ENCODE results near the gene ZDHHC1.
"Not testable (repeated sequence)": the region's sequence is repeated elsewhere in the genome, so short reads cannot be mapped to it uniquely, and the experiment has no call there.

Gene ZDHHC1

DNA sequence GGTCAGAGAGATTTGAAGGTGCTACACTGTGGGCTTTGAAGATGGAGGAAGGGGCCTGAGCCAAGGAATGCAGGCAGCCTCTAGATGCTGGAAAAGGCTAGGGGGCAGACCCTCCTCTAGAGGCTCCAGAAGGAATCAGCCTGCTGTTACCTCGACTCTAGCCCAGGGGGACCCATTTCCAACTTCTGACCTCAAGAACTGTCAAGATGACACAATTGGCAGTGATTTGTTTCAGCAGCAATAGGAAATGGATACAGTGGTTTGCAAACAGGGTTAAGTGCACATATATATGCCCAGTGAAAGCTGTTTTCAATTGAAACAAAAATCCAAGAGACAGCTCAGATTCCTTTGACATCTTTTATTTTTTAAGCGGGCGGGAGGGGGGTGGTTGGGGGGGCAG is 3.7 kb upstream of the ZDHHC1 start:
- no peak overlapping the region for H3K4me3 ChIP-seq (ENCODE audit: low read depth, low read length)
- TF ChIP-seq, protein P1, sequence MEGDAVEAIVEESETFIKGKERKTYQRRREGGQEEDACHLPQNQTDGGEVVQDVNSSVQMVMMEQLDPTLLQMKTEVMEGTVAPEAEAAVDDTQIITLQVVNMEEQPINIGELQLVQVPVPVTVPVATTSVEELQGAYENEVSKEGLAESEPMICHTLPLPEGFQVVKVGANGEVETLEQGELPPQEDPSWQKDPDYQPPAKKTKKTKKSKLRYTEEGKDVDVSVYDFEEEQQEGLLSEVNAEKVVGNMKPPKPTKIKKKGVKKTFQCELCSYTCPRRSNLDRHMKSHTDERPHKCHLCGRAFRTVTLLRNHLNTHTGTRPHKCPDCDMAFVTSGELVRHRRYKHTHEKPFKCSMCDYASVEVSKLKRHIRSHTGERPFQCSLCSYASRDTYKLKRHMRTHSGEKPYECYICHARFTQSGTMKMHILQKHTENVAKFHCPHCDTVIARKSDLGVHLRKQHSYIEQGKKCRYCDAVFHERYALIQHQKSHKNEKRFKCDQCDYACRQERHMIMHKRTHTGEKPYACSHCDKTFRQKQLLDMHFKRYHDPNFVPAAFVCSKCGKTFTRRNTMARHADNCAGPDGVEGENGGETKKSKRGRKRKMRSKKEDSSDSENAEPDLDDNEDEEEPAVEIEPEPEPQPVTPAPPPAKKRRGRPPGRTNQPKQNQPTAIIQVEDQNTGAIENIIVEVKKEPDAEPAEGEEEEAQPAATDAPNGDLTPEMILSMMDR (IDR thresholded peaks at IDR 0.05; ENCODE audit: borderline replicate concordance, insufficient read depth, low read depth, low read length), result no peak

DNA sequence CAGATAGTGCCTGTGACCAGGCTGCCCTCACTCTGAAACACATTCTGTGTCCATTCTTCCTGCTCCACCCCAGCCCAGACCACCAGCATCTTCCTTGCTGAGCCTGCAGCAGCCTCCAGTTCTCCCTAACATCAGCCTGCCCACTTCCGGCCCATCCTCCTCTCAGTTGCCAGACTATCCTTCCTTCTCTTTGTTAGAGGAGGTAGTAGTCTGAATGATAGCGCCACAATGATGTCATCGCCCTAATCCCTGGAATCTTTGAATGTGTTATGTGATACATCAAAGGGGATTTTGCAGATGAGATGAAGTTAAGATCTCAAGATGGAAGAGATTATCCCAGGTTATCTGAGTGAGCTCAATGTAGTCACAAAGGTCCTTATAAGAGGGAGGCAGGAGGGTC is 3.2 kb upstream of the ZDHHC1 start:
- TF ChIP-seq, protein P1 (IDR thresholded peaks at IDR 0.05; ENCODE audit: borderline replicate concordance, insufficient read depth, low read depth, low read length), result no peak
- H3K4me3 ChIP-seq (ENCODE audit: low read depth, low read length), result no peak overlapping the region

DNA sequence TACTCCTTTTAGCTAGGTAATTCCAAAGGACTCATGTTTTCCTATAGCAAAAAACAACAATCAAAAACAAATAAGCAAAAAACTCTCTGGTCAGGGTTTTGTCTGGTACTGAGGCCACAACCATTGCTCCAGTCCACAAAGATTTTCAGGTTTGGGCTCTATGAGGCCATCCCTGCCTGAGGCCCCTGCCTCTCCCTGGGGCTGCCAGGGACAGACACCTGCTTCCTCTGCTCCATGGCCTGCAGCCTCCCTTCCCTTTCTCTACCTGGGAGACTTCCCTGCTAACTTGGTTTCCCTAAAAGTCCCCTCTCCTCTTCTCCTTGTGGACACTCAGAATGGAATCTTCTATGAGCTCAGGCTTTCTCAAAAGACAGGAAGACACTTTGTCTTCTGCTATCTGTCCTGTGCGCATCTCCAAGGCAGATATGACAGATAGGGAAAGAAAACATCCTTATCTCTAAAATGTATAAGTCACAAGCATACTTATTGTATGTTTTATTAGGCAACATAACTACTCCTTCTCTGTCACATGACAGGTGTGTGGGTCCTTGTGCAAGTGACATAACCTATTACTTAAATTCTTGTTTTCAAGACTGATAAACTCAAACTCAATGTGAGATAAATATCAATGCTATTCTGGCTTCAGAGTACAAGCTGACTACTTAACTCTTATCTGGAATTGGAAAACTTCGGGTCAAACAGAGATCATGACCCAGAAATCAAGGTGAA is 1.2 kb upstream of the ZDHHC1 start:
- H3K4me3 ChIP-seq (ENCODE audit: low read depth, low read length), result no peak overlapping the region
- TF ChIP-seq, protein P1 (IDR thresholded peaks at IDR 0.05; ENCODE audit: borderline replicate concordance, insufficient read depth, low read depth, low read length), result no peak

DNA sequence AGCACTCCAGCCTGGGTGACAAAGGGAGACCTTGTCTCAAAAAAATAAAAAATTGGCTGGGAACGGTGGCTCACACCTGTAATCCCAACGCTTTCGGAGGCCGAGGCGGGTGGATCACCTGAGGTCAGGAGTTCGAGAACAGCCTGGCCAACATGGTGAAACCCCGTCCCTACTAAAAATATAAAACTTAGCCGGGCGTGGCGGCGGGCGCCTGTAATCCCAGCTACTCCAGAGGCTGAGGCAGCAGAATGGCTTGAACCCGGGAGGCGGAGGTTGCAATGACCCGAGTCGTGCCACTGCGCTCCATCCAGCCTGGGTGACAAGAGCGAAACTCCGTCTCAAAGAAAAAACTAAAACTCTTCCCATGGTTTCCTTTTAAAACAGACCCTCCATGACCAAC is 856 bp downstream of the ZDHHC1 start:
- H3K4me3 ChIP-seq (ENCODE audit: low read depth, low read length), result not testable (repeated sequence)

DNA sequence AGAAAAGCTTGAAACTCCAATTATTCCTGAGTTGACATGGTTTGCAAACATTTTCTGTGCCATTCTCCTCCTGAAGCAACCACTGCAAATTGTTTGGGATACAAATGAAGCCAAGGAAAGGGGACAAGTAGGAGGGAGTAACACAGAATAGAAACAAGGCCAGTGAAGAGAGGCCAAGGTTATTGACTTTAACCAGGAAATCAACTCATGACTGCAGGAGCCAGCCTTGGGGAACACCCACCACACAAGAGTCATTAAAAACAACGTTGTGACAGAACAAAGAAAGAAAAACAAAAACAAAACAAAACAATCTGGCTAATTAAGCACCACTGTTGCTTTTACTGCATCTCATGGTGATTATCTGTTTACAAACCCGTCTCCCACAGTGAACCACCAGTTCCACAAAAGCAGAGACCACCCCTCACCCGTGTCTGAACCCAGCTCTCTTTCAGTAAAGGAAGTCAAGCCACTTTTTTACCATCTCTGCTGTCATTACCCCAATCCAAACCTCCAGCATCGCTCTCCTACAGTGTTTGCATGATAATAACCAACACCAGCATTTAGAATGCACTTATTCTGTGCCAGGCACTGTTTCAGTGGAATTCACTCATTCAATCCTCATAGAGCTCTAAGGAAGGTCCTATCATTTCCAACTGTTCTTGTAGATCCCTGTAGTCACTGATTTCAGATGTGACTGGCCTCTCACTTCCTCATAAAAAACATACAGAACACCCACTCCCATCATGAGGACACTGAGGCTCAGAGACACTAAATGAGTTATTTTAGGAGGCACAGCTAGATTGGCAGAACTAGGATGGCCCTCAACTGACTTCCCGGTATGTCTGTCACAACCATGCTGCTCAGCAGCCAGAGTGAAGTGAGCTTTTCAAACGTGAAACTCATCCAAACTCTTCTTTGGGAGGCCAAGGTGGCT is 2.0 kb downstream of the ZDHHC1 start:
- TF ChIP-seq, protein P1 (IDR thresholded peaks at IDR 0.05; ENCODE audit: borderline replicate concordance, insufficient read depth, low read depth, low read length), result no peak
- H3K4me3 ChIP-seq (ENCODE audit: low read depth, low read length), result no peak overlapping the region

DNA sequence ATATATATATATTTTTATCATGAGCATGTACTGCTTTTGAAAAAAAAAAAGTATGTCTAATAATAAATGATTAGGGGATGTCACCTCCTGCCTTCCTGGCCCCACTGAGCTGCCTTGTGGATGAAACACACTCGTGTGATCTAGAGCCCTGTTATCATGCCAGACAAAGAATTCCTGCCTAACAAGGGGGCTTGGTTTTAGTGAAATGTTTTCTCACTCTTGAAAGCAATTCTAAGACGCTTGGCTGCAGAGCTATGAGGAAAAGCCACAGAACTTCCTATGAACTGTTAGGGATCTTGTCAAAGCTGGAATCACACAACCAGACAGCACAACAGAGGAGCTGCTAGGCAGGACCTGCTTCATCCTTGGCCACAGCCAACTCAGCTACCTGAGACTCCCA is 4.0 kb downstream of the ZDHHC1 start:
- TF ChIP-seq, protein P1 (IDR thresholded peaks at IDR 0.05; ENCODE audit: borderline replicate concordance, insufficient read depth, low read depth, low read length), result no peak

DNA sequence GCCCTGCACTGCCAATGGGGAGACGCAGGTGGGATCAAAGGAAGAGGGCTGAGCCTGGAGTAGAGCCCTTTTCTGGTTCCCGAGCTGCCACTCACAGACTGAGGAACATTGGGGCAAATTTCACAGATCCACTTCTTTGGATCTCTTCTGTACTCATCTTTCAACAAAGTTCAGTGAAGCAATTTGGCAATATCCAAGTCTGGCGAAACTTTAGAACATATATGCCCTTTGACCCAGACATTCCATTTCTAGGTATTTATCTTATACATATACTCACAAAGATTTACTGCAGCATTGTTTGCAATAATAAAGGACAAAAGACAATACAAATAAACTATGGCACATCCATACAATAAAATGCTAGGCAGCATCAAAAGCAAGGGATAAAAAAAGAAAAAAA is 4.9 kb downstream of the ZDHHC1 start:
- TF ChIP-seq, protein P1 (IDR thresholded peaks at IDR 0.05; ENCODE audit: borderline replicate concordance, insufficient read depth, low read depth, low read length), result no peak
- H3K4me3 ChIP-seq (ENCODE audit: low read depth, low read length), result no peak overlapping the region

More for the DNA sequence above, 4.0 kb downstream of the ZDHHC1 start:
- no peak overlapping the region for H3K4me3 ChIP-seq (ENCODE audit: low read depth, low read length)
